Heart left ventricle (tissue), 16 donors: ENCODE data around the gene HDAC8. TPM values are rescaled to one million over a fixed set of nuclear protein-coding genes. Genes with fewer than 3 reads are reported as not detected.

ENCODE experiments used
- ATAC-seq, 4 donors: fragments of 200-7000 bp; cut with Tn5 transposase; one replicate each; pipeline ENCODE4 v1.9.1; 2020 to 2022; ENCODE audit warnings: moderate library complexity in 4 of 4, mild to moderate bottlenecking in 3 of 4, moderate number of reproducible peaks in 1 of 4
- DNase-seq, 5 donors: peaks; one replicate each; pipeline ENCODE4 v3.0.0-alpha.2; 2020
- H3K27ac ChIP-seq, 12 donors: fragments of 200-600 bp; sonication (generic) in 4 of 12; one replicate each; pipeline versions ENCODE4 v1.5.0 to v1.8.0; 2016 to 2022; ENCODE audit warnings: mild to moderate bottlenecking in 2 of 12
- H3K27me3 ChIP-seq, 9 donors: fragments of 200-600 bp; sonication (generic) in 2 of 9; one replicate each; pipeline versions ENCODE4 v1.5.1 to v1.8.0; 2016 to 2022; ENCODE audit warnings: mild to moderate bottlenecking in 3 of 9
- H3K36me3 ChIP-seq, 9 donors: fragments of 200-600 bp; sonication (generic) in 2 of 9; one replicate each; pipeline versions ENCODE4 v1.5.0 to v1.8.0; 2018 to 2022; ENCODE audit warnings: mild to moderate bottlenecking in 2 of 9
- H3K4me1 ChIP-seq, 12 donors: fragments of 200-600 bp; sonication (generic) in 4 of 12; one replicate each; pipeline versions ENCODE4 v1.5.0 to v1.8.0; 2016 to 2022; ENCODE audit warnings: mild to moderate bottlenecking in 3 of 12
- H3K4me3 ChIP-seq, 12 donors: fragments of 200-600 bp; sonication (generic) in 4 of 12; one replicate each; pipeline versions ENCODE4 v1.5.0 to v1.8.0; 2017 to 2022; ENCODE audit warnings: mild to moderate bottlenecking in 9 of 12, moderate library complexity in 4 of 12
- H3K9me3 ChIP-seq, 12 donors: fragments of 200-600 bp; sonication (generic) in 4 of 12; one replicate each; pipeline versions ENCODE4 v1.5.0 to v1.8.0; 2016 to 2022; ENCODE audit warnings: mild to moderate bottlenecking in 1 of 12
- CTCF ChIP-seq, 12 donors: fragments of 200-600 bp; sonication (generic) in 4 of 12; IDR thresholded peaks; one replicate each; pipeline versions ENCODE4 v1.5.0 to v1.8.0; 2018 to 2022; ENCODE audit warnings: antibody characterized with exemption in 12 of 12, mild to moderate bottlenecking in 5 of 12
- POLR2A ChIP-seq, 2 donors: fragments of 450-650 bp; IDR thresholded peaks; one replicate each; pipeline ENCODE4 v1.6.1; 2017; ENCODE audit warnings: antibody characterized with exemption in 2 of 2, mild to moderate bottlenecking in 2 of 2, moderate library complexity in 2 of 2
- WGBS, 4 donors: extraction: QIAGEN DNeasy Blood & Tissue Kit in 2 of 4; methylation state at CpG; one replicate each; pipeline versions ENCODE4 v1.1.5 to v1.1.7; 2013 to 2018; 5-methylcytosine and 5-hydroxymethylcytosine counted together
- intact Hi-C, 10 donors: fragments of 100-400 bp; cut with DNase I; formaldehyde crosslinking; loops; one replicate each; pipeline versions ENCODE4 v1.11.1 to v1.14.2; 2022
- polyA plus RNA-seq, 2 donors: library from polyadenylated mRNA; stranded (reverse); fragments of 200-250 nt; gene quantifications; one replicate each; pipeline ENCODE4 v1.2.3, GENCODE V29; 2013
- total RNA-seq, 9 donors: library from RNA; depleted of rRNA in 2 of 9; stranded (reverse); fragments of >200 nt in 2 of 9; fragmentation: NEBNext Ultra II Directional in 3 of 9; extraction: Animal tissue kit (Norgen Biotek cat#: 25700) in 3 of 9; gene quantifications; one replicate each; pipeline versions ENCODE4 v1.1.0 to v1.2.4, GENCODE V29; 2016 to 2023
- donor health status: ischemic (EF 13 %, LVEDD 7.1; RV severe dilation, severe dysfunction).
- donor health status: healthy with polysubstance abuse.
- donor health status: DM: no; HTN: yes; CAD: no.
- donor health status: DM: no; HTN: no; CAD: no.
- donor health status: ischemic (EF 25% LVEDD 6.9; RV normal size, moderate dysfunction).
- donor health status: ischemic (EF 25% LVEDD 5.7; RV mildly dilated, moderate dysfunction).
- donor health status: healthy.
- donor health status: DM: yes; HTN: yes; CAD: no.
- donor health status: ischemic (EF 35%, LVEDD 5.7; RV mildly dilated, moderate dysfunction).
- donor health status: nonischemic (EF 11% LVEDD 7.7; RV severe dilation, severe dysfunction).
- donor health status: DM: yes; HTN: yes; CAD: no.
- donor health status: PGD.
- donor health status: ischemic (EF 29% LVEDD 5.4; RV normal size, mild dysfunction).
- donor health status: nonischemic (EF 23%, LVEDD 6.1; RV moderate dilation, normal function).

Gene HDAC8
- total and polyA plus RNA-seq, 11 donors = 16.1 to 28.1 (median 18.6) TPM

GRCh38 chrX:72475952-72476668 is 96.5 kb downstream of the HDAC8 start:
- no peaks in the 10 kb centered on the region for H3K9me3 ChIP-seq
- no peak overlapping the region for H3K27ac ChIP-seq
- H3K36me3 ChIP-seq = peaks cover 0 to 4% (median 0%) of the 10 kb centered on the region in 9 donors
- TF ChIP-seq CTCF (IDR thresholded peaks at IDR 0.05) (no peak), POLR2A (IDR thresholded peaks at IDR 0.05) (no peak)
- H3K4me1 ChIP-seq = no peaks in the 10 kb centered on the region
- no peak overlapping the region for H3K4me3 ChIP-seq
- ATAC-seq = peak in 1 of 4 donors; percentile 36
- H3K27me3 ChIP-seq = peaks cover 0 to 7% (median 0%) of the 10 kb centered on the region in 9 donors
- 59 to 80% (median 75%) methylated on average over 6 of the region's 6 CpGs for WGBS, 4 donors
- intact Hi-C loops = no loop called here
- no peak for DNase-seq

GRCh38 chrX:72475338-72475737 is 97.3 kb downstream of the HDAC8 start:
- Histone ChIP-seq H3K27ac (no peak overlapping the region), H3K9me3 (no peaks in the 10 kb centered on the region), H3K27me3 (peaks cover 0 to 7% (median 0%) of the 10 kb centered on the region in 9 donors), H3K4me3 (no peak overlapping the region), H3K4me1 (no peaks in the 10 kb centered on the region), H3K36me3 (peaks cover 0 to 4% (median 0%) of the 10 kb centered on the region in 9 donors)
- no peak for TF ChIP-seq POLR2A (IDR thresholded peaks at IDR 0.05)
- TF ChIP-seq CTCF (IDR thresholded peaks at IDR 0.05) = no peak
- no peak for DNase-seq
- no peak for ATAC-seq
- 80 to 100% (median 88%) methylated on average over 1 of the region's 1 CpG for WGBS, 4 donors
- intact Hi-C loops = no loop called here

GRCh38 chrX:72470532-72471223 is 102.0 kb downstream of the HDAC8 start:
- no peaks in the 10 kb centered on the region for H3K9me3 ChIP-seq
- no peak for TF ChIP-seq CTCF (IDR thresholded peaks at IDR 0.05)
- no peak for TF ChIP-seq POLR2A (IDR thresholded peaks at IDR 0.05)
- peaks cover 0 to 7% (median 0%) of the 10 kb centered on the region in 9 donors for H3K27me3 ChIP-seq
- peaks cover 0 to 5% (median 0%) of the 10 kb centered on the region in 12 donors for H3K4me1 ChIP-seq
- DNase-seq = no peak
- intact Hi-C loops = no loop called here
- peaks cover 0 to 4% (median 0%) of the 10 kb centered on the region in 9 donors for H3K36me3 ChIP-seq
- H3K27ac ChIP-seq = no peak overlapping the region
- no peak overlapping the region for H3K4me3 ChIP-seq
- ATAC-seq = no peak
- 68 to 97% (median 82%) methylated on average over 3 of the region's 3 CpGs for WGBS, 4 donors

GRCh38 chrX:72470117-72470516 is 102.5 kb downstream of the HDAC8 start:
- ATAC-seq (no peak), DNase-seq (no peak)
- H3K27me3 ChIP-seq = peaks cover 0 to 7% (median 0%) of the 10 kb centered on the region in 9 donors
- no peaks in the 10 kb centered on the region for H3K36me3 ChIP-seq
- 87 to 100% (median 92%) methylated on average over 1 of the region's 1 CpG for WGBS, 4 donors
- H3K9me3 ChIP-seq = no peaks in the 10 kb centered on the region
- H3K4me3 ChIP-seq = no peak overlapping the region
- no peak for TF ChIP-seq POLR2A (IDR thresholded peaks at IDR 0.05)
- TF ChIP-seq CTCF (IDR thresholded peaks at IDR 0.05) = no peak
- intact Hi-C loops = no loop called here
- peaks cover 0 to 5% (median 0%) of the 10 kb centered on the region in 12 donors for H3K4me1 ChIP-seq
- H3K27ac ChIP-seq = no peak overlapping the region
